Measurements from ENCODE around the gene TDRD7. TPM values are rescaled to one million over a fixed set of nuclear protein-coding genes. Genes with fewer than 3 reads are reported as not detected.
A peak's percentile ranks its signal among the peaks of the same experiment; 100 is the strongest.

Gene TDRD7
- total RNA-seq, 3 donors from 2014 or later: 9.8 to 15.1 (median 14.8) TPM

GRCh38 chr9:97515662-97516061 is 103.8 kb downstream of the TDRD7 start:
- no peaks in the 10 kb centered on the region for H3K4me1 ChIP-seq
- TF ChIP-seq POLR2AphosphoS5 (IDR thresholded peaks at IDR 0.05) (no peak), POLR2A (IDR thresholded peaks at IDR 0.05) (no peak)
- TF ChIP-seq, protein P1, sequence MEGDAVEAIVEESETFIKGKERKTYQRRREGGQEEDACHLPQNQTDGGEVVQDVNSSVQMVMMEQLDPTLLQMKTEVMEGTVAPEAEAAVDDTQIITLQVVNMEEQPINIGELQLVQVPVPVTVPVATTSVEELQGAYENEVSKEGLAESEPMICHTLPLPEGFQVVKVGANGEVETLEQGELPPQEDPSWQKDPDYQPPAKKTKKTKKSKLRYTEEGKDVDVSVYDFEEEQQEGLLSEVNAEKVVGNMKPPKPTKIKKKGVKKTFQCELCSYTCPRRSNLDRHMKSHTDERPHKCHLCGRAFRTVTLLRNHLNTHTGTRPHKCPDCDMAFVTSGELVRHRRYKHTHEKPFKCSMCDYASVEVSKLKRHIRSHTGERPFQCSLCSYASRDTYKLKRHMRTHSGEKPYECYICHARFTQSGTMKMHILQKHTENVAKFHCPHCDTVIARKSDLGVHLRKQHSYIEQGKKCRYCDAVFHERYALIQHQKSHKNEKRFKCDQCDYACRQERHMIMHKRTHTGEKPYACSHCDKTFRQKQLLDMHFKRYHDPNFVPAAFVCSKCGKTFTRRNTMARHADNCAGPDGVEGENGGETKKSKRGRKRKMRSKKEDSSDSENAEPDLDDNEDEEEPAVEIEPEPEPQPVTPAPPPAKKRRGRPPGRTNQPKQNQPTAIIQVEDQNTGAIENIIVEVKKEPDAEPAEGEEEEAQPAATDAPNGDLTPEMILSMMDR (IDR thresholded peaks at IDR 0.05): no peak
- H3K27ac ChIP-seq: no peak overlapping the region
- DNase-seq (ENCODE audit: low spot score in 2 of 2): no peak
- H3K4me3 ChIP-seq: no peak overlapping the region
- H3K9me3 ChIP-seq: no peaks in the 10 kb centered on the region
- H3K36me3 ChIP-seq: no peaks in the 10 kb centered on the region
- H3K27me3 ChIP-seq: no peaks in the 10 kb centered on the region
- intact Hi-C loops (cut with DNase I; ENCODE audit: low total_unique reads): no loop called here

GRCh38 chr9:97516111-97516510 is 104.2 kb downstream of the TDRD7 start:
- TF ChIP-seq, protein P1 (IDR thresholded peaks at IDR 0.05): no peak
- TF ChIP-seq POLR2AphosphoS5 (IDR thresholded peaks at IDR 0.05) (no peak), POLR2A (IDR thresholded peaks at IDR 0.05) (no peak)
- no peak for DNase-seq (ENCODE audit: low spot score in 2 of 2)
- Histone ChIP-seq H3K27ac (peak overlapping the region in 1 of 2 donors; percentile 1), H3K36me3 (no peaks in the 10 kb centered on the region), H3K9me3 (no peaks in the 10 kb centered on the region), H3K4me3 (no peak overlapping the region), H3K27me3 (no peaks in the 10 kb centered on the region), H3K4me1 (no peaks in the 10 kb centered on the region)
- intact Hi-C loops (cut with DNase I; ENCODE audit: low total_unique reads): no loop called here

DNA sequence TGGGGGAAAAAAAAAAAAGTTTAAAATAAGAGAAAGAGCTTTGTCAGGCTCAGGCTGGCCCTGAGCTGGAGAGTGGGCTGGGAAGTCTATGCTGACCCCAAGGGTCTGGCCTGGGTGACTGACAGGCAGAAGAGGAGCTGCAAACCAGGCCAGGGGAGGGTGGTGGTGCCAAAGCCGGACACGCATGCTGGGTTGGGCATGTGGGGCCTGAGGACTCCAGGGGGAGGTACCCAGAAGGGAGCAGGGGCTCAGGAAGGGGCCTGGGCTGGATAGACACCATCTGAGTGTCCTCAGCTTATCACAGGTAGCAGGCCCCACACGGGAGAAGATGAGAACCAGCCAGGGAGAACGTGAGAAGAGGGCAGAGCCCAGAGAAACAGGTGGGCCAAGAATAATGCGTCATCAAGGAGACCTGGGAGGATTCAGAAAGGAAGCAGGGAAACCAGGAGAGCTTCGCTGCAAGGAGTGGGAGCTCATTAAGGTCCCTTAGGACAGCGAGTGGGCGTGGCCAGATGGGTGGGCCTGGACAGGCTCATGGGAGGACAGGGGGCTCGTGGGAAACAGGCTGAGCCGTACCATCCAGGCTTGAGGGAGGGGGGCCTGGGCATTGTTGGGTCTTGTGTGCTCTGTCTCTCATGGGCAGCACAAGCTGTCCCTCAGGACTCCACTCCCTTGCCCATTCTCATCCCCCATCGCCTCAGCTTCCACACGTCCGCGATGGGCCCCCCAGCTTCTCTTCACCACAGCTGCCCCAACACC is 105.6 kb downstream of the TDRD7 start:
- no peak for TF ChIP-seq POLR2A (IDR thresholded peaks at IDR 0.05)
- no peak for TF ChIP-seq POLR2AphosphoS5 (IDR thresholded peaks at IDR 0.05)
- TF ChIP-seq, protein P1 (IDR thresholded peaks at IDR 0.05): no peak
- no peaks in the 10 kb centered on the region for H3K9me3 ChIP-seq
- intact Hi-C loops (cut with DNase I; ENCODE audit: low total_unique reads): no loop called here
- H3K4me1 ChIP-seq: no peaks in the 10 kb centered on the region
- no peaks in the 10 kb centered on the region for H3K36me3 ChIP-seq
- H3K27me3 ChIP-seq: no peaks in the 10 kb centered on the region
- H3K4me3 ChIP-seq: no peak overlapping the region
- no peak overlapping the region for H3K27ac ChIP-seq
- DNase-seq (ENCODE audit: low spot score in 2 of 2): no peak

GRCh38 chr9:97518166-97518908 is 106.4 kb downstream of the TDRD7 start:
- no peak for TF ChIP-seq POLR2A (IDR thresholded peaks at IDR 0.05)
- TF ChIP-seq, protein P1 (IDR thresholded peaks at IDR 0.05): no peak
- TF ChIP-seq POLR2AphosphoS5 (IDR thresholded peaks at IDR 0.05): no peak
- H3K27me3 ChIP-seq: no peaks in the 10 kb centered on the region
- intact Hi-C loops (cut with DNase I; ENCODE audit: low total_unique reads): no loop called here

GRCh38 chr9:97518909-97519307 is 107.0 kb downstream of the TDRD7 start:
- no peaks in the 10 kb centered on the region for H3K9me3 ChIP-seq
- intact Hi-C loops (cut with DNase I; ENCODE audit: low total_unique reads): no loop called here
- no peak overlapping the region for H3K4me3 ChIP-seq
- H3K4me1 ChIP-seq: no peaks in the 10 kb centered on the region
- TF ChIP-seq POLR2A (IDR thresholded peaks at IDR 0.05) (no peak), POLR2AphosphoS5 (IDR thresholded peaks at IDR 0.05) (peak in 1 of 3 donors; percentile 47)
- TF ChIP-seq, protein P1 (IDR thresholded peaks at IDR 0.05): no peak
- peak overlapping the region; percentile 29 to 52 for H3K27ac ChIP-seq
- H3K36me3 ChIP-seq: no peaks in the 10 kb centered on the region
- H3K27me3 ChIP-seq: no peaks in the 10 kb centered on the region
- no peak for DNase-seq (ENCODE audit: low spot score in 2 of 2)

More at GRCh38 chr9:97518166-97518908, 106.4 kb downstream of the TDRD7 start:
- Histone ChIP-seq H3K9me3 (no peaks in the 10 kb centered on the region), H3K27ac (peak overlapping the region in 1 of 2 donors; percentile 52), H3K4me3 (no peak overlapping the region), H3K4me1 (no peaks in the 10 kb centered on the region), H3K36me3 (no peaks in the 10 kb centered on the region)
- DNase-seq (ENCODE audit: low spot score in 2 of 2): no peak

Data from breast epithelium (tissue), 4 donors.